Measurements from ENCODE around the gene ACTN4.

GRCh38 chr19:38671654-38672053 is 24.2 kb downstream of the ACTN4 start:
- TF ChIP-seq POLR2A (IDR thresholded peaks at IDR 0.05) = no peak
- TF ChIP-seq CTCF (IDR thresholded peaks at IDR 0.05) = no peak
- no peak for TF ChIP-seq EP300 (IDR thresholded peaks at IDR 0.05)

Data from ovary (tissue), 3 donors.